DND-41 (cell line): Measurements from ENCODE around the gene MSH3.

Experiments used
- ATAC-seq: fragments of 200-7000 bp; cut with Tn5 transposase; 3 replicates; pipeline ENCODE4 v1.9.1; 2021; ENCODE audit warnings: low read depth; ENCODE audit not compliant: insufficient read depth
- DNase-seq: peaks from one replicate; pipeline ENCODE4 v3.0.0-alpha.2; 2020
- H2AFZ ChIP-seq: 2 replicates; pipeline ENCODE4 v1.6.0; 2012; ENCODE audit warnings: low read depth, low read length
- H3K27ac ChIP-seq: 2 replicates; pipeline ENCODE4 v1.5.1; 2012; ENCODE audit warnings: low read length, inconsistent platforms
- H3K27me3 ChIP-seq: fragments of 200-600 bp; sonication (generic); 2 replicates; pipeline ENCODE4 v1.6.0; 2012; ENCODE audit warnings: low read length, mild to moderate bottlenecking, inconsistent platforms; ENCODE audit not compliant: insufficient read depth, poor library complexity
- H3K36me3 ChIP-seq: 2 replicates; pipeline ENCODE4 v1.5.1; 2012; ENCODE audit warnings: low read length, inconsistent platforms; ENCODE audit not compliant: insufficient read depth
- H3K4me1 ChIP-seq: 2 replicates; pipeline ENCODE4 v1.5.1; 2012; ENCODE audit warnings: mild to moderate bottlenecking, low read length; ENCODE audit not compliant: insufficient read depth
- H3K4me2 ChIP-seq: 2 replicates; pipeline ENCODE4 v1.6.0; 2012; ENCODE audit warnings: mild to moderate bottlenecking, moderate library complexity, low read length, inconsistent platforms; ENCODE audit not compliant: insufficient read depth
- H3K4me3 ChIP-seq, 2 experiments: fragments of 200-600 bp in 1 of 2; shearing (Covaris generic) in 1 of 2; 2 replicates each; pipeline ENCODE4 v1.5.1; 2012 to 2016; ENCODE audit warnings: inconsistent platforms in 2 of 2, low read length in 2 of 2, mild to moderate bottlenecking in 2 of 2, low read depth in 1 of 2, moderate library complexity in 1 of 2
- H3K79me2 ChIP-seq: 2 replicates; pipeline ENCODE4 v1.6.0; 2012; ENCODE audit warnings: low read length, inconsistent platforms; ENCODE audit not compliant: insufficient read depth
- H3K9ac ChIP-seq: 2 replicates; pipeline ENCODE4 v1.6.0; 2012; ENCODE audit warnings: low read depth, mild to moderate bottlenecking, inconsistent platforms, low read length, moderate library complexity
- H3K9me3 ChIP-seq: 2 replicates; pipeline ENCODE4 v1.5.1; 2012; ENCODE audit warnings: low read length, moderate library complexity, mild to moderate bottlenecking, inconsistent platforms; ENCODE audit not compliant: insufficient read depth, severe bottlenecking
- H4K20me1 ChIP-seq: 2 replicates; pipeline ENCODE4 v1.6.0; 2012; ENCODE audit warnings: low read length; ENCODE audit not compliant: insufficient read depth
- CTCF ChIP-seq: IDR thresholded peaks from 2 replicates; pipeline ENCODE4 v1.5.1; 2012; ENCODE audit warnings: borderline replicate concordance, low read length, moderate library complexity, mild to moderate bottlenecking; ENCODE audit not compliant: poor library complexity, severe bottlenecking; ENCODE audit errors: extremely low read depth
- EZH2 ChIP-seq: IDR thresholded peaks from 3 replicates; pipeline ENCODE4 v1.6.1; 2012; ENCODE audit warnings: borderline replicate concordance, low read depth, mild to moderate bottlenecking, moderate library complexity, low read length, inconsistent platforms; ENCODE audit not compliant: severe bottlenecking

MSH3 gene

DNA sequence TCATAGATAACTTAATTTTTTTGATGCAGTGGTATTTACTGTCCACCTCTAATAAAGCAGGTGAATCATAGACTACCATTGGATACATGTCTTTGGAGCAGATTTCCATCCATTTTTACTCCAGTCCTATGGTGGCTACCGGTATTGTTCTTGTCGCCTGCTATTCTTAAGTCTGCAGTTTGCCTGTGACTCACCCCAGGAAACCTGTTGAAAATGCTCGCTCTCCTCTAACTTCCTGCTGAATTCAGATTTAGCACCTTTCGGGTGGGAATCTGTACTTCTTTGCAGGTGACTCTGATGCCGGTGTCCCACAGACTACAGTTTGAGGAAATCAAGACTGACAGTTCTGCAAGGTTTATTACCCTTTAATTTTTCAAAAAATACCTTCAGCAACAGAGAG lies 59.2 kb downstream of the MSH3 start:
- peaks cover 35% of the 10 kb centered on the region for H3K36me3 ChIP-seq
- H3K4me1 ChIP-seq, result peaks cover 5% of the 10 kb centered on the region; the same call in 1 of the 2 replicates
- no peak overlapping the region for H3K4me3 ChIP-seq
- no peaks in the 10 kb centered on the region for H3K9me3 ChIP-seq
- H3K9ac ChIP-seq, result no peak overlapping the region
- ATAC-seq (no peak), DNase-seq (no peak)
- H3K27me3 ChIP-seq, result no peaks in the 10 kb centered on the region
- TF ChIP-seq CTCF (no peak), EZH2 (no peak)
- no peak overlapping the region for H3K4me2 ChIP-seq
- H4K20me1 ChIP-seq, result no peaks in the 10 kb centered on the region
- H3K27ac ChIP-seq, result no peak overlapping the region
- no peak overlapping the region for H2AFZ ChIP-seq
- H3K79me2 ChIP-seq, result no peaks in the 10 kb centered on the region

DNA sequence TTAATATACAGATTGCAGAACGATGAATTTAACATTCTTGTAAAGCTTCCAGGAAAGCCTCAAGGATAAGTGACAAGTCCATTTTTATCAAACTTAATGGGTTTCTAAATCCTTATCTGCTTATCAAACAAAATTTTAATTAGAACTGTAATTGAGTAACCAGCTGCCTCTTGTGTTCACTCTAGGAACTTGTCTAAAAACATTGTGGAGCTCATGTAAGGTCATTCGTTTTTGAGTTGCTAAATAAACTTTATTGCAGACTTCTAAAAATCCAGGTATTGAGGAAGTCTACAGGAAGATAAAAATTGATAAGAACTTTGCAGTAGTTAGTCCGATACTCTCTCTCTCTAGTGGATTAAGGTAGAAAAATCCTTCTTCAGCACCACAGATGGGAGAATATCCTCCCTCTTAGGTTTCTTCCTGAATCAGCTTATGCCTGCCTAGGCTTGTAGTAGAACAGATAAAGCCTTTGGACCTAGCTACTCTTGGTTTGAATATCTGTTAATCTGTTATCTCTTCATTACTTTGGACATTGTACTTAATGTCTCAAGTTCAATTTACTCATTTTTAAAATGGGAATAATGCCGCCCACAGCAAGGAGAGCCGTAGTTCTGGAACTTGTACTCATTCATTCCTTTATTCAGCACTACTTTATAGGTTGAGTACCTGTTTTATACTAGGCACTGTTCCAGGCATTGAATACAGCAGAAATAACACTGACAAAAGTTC lies 60.3 kb downstream of the MSH3 start:
- Histone ChIP-seq H3K9me3 (peaks cover 3% of the 10 kb centered on the region), H2AFZ (no peak overlapping the region), H4K20me1 (no peaks in the 10 kb centered on the region), H3K79me2 (no peaks in the 10 kb centered on the region), H3K27me3 (no peaks in the 10 kb centered on the region), H3K4me3 (no peak overlapping the region), H3K9ac (no peak overlapping the region), H3K36me3 (peaks cover 38% of the 10 kb centered on the region), H3K4me1 (peaks cover 4% of the 10 kb centered on the region; the same call in 1 of the 2 replicates), H3K4me2 (no peak overlapping the region), H3K27ac (no peak overlapping the region)
- no peak for TF ChIP-seq EZH2
- TF ChIP-seq CTCF, result no peak
- no peak for ATAC-seq
- no peak for DNase-seq

- no peak for ATAC-seq
- Histone ChIP-seq H3K9me3 (peaks cover 10% of the 10 kb centered on the region), H4K20me1 (no peaks in the 10 kb centered on the region), H3K27me3 (no peaks in the 10 kb centered on the region), H3K79me2 (no peaks in the 10 kb centered on the region), H3K27ac (no peak overlapping the region), H3K4me3 (no peak overlapping the region), H3K4me1 (no peaks in the 10 kb centered on the region), H3K4me2 (no peak overlapping the region), H2AFZ (no peak overlapping the region), H3K36me3 (peaks cover 37% of the 10 kb centered on the region), H3K9ac (no peak overlapping the region)
- TF ChIP-seq EZH2 (no peak), CTCF (no peak)
- no peak for DNase-seq
These were observed 61.4 kb downstream of the MSH3 start for GRCh38 chr5:80715887-80716286.
